GM12864 (cell line): Measurements from ENCODE around the gene ERAP2.

Experiments
- DNase-seq: peaks from one replicate; pipeline ENCODE4 v3.0.0-alpha.2; 2011; ENCODE audit warnings: low read depth
- H3K4me3 ChIP-seq: 2 replicates; pipeline ENCODE4 v1.5.1; 2011; ENCODE audit warnings: mild to moderate bottlenecking, low read depth, low read length, control low read depth
- TF ChIP-seq, protein P1 (sequence below): IDR thresholded peaks from 2 replicates; pipeline ENCODE4 v1.5.1; 2011; ENCODE audit warnings: low read depth, mild to moderate bottlenecking, moderate library complexity, low read length, control low read depth, inconsistent platforms; ENCODE audit errors: missing control alignments

Gene ERAP2

DNA sequence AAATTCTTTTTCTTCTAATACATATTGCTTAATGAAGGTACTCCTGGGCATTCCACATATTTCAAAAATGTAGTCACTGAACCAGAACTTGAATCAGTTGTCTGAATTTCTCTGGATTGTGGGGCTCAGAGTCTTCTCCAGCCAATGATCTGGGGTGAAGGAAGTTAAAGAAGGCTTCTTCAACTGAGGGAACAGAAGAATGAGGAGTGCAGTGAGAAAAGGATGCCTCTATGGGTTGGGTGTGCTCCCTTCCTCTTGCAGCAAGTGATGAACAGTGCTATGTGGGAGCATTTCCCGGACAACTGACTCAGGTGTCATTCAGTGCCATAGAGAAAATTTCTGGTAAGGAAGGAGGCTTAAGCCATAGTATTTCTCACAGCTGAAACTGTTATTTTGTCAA lies 67.5 kb downstream of the ERAP2 start:
- DNase-seq, result no peak
- TF ChIP-seq, protein P1, sequence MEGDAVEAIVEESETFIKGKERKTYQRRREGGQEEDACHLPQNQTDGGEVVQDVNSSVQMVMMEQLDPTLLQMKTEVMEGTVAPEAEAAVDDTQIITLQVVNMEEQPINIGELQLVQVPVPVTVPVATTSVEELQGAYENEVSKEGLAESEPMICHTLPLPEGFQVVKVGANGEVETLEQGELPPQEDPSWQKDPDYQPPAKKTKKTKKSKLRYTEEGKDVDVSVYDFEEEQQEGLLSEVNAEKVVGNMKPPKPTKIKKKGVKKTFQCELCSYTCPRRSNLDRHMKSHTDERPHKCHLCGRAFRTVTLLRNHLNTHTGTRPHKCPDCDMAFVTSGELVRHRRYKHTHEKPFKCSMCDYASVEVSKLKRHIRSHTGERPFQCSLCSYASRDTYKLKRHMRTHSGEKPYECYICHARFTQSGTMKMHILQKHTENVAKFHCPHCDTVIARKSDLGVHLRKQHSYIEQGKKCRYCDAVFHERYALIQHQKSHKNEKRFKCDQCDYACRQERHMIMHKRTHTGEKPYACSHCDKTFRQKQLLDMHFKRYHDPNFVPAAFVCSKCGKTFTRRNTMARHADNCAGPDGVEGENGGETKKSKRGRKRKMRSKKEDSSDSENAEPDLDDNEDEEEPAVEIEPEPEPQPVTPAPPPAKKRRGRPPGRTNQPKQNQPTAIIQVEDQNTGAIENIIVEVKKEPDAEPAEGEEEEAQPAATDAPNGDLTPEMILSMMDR, result no peak
- no peak overlapping the region for H3K4me3 ChIP-seq

DNA sequence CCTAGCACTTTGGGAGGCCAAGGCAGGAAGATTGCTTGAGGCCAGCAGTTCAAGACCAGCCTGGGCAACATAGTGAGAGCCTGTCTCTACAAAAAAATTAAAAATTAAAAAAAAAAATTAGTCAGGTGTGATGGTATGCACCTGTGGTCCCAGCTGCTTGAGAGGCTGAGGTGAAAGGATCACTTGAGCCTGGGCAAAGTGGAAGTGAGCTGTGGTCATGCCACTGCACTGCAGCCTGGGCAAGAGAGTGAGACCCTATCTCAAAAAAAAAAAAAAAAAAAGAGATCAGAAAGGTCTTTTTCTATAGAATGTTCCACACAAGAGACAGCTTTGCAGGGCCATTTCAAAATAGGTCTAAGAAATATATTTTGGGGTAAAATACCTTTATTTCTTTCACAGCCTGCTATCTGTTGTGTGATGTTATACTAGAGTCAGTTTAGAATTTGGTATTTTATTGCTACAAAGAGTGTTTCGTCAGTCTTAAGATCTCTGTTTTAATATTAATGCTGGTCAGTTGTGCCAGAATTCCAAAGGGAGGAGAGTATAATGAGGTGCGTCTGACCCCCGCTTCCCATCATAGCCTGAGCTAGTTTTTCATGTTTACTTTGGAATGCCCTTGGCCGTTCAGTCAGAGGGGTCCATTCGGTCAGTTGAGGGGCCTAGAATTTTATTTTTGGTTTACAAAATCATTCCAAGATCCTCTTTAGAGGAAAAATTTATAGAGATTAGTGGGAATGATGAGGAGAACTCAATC lies 69.0 kb downstream of the ERAP2 start:
- TF ChIP-seq, protein P1, result no peak
- DNase-seq, result no peak
- no peak overlapping the region for H3K4me3 ChIP-seq

DNA sequence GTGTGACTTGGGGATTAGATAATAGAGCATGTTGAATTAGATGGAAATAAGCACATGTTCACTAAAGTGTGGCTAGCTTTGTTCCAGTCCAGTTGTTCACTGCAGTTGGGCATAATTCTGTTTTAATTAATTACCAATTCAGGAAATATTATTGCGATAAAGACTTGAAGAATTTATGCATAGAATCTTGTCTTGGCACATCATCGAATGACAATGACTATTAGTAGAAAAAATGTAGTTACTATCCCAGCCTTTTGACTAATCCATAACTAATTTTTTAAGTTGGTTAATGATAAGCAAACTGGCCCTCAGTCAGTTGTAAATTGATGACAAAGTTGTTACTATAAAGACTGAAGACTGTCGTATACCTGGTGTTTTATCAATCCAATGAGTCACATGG lies 70.1 kb downstream of the ERAP2 start:
- no peak for DNase-seq
- TF ChIP-seq, protein P1, result no peak
- no peak overlapping the region for H3K4me3 ChIP-seq

DNA sequence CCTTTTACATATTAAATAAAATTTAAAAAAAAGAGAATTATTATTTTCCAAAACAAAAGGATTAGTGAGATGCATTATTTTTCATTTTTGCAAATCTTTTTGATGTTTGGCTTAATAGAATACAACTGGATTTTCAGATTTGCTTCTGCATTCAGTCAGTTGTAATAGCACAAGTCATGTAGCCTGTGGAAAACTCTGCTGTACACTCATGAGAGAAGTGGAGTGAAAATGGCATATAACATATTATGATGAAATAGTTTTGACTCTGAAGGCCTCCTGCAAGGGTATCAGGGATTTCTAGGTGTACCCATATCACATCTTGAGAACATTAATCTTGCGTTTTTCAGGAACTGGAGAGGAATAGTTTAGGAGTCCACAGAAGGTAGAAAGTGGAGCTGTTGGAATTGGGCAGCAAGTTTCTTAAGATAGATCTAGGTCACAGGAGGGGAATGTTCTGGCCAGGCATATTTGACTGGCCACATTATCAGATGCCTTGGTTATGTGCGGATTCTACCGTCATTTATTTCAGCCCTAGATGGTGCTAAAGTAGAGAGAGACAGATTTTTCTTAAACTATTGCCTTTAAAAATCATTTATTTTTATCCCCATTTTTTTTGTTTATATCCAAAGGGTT lies 75.9 kb downstream of the ERAP2 start:
- no peak for DNase-seq
- TF ChIP-seq, protein P1, result no peak
- H3K4me3 ChIP-seq, result no peak overlapping the region

DNA sequence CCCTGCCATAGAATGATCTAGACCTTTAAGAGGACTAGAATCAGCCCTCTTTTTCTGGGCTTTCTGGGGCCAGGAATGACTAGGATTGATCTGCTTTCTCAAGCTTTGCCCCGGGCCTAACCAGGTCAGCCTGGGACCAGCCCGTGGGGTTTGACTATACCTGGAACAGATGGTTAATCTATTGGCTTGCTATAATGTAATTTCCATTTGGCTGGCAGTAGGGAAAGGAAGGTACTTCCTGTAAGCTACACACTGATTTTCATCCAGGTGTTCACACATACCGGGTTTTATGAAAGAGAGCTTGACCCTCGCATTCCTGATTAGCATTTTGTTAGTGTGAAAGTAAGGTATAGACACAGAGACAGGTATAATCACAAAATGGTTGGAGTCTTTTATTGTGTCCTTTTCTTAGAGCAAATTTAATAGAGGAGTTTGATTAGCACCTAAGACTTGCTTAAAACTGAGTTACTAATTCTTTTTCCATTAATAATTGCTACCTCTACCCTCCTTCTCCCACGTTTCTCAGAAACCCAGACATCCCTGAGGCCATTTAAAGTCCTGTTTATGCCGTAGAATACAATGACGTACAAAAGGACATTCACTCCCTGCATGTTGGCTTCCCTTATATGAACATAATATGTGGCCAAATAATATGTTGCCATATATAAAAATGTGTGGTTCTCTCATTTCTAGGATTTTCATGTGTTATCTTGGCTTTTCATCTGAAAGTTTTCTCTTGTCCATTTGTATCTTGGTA lies 76.9 kb downstream of the ERAP2 start:
- no peak overlapping the region for H3K4me3 ChIP-seq
- no peak for DNase-seq
- TF ChIP-seq, protein P1, result no peak

DNA sequence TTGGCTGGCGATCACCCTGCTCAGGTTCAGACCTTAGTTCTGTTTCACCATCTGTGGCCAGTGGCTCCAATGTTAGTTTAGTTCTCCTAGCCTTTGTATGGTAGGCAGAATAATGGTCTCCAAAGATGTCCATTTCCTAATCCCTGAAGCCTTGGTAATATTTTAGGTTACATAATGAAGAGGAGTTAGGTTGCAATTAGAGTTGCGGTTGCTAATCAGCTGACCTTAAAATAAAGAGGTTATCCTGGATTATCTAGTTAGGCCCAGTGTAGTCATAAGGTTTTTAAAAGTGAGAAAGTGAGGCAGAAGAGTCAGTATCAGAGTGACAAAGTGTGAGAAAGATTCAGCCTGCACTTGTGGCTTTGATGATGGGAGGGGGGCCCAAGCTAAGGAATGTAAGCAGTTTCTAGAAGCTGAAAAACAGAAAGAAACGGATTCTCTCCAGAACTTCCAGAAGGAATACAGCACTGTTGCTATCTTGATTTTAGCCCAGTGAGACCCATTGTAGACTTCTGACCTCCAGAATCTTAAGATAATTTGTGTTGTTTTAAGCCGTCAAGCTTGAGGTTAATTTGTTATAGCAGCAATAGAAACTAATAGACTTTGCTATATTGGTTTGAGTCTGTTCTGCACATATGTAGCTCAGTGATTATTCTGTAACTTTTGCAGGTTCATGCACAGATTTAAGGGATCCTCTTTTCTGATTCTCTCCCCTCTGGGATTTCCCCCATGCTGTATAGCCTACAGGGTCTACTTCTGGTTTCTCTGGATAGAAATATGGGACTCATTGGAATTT lies 81.2 kb downstream of the ERAP2 start:
- TF ChIP-seq, protein P1, result no peak
- peak overlapping the region; percentile 22; the same call in 1 of the 2 replicates for H3K4me3 ChIP-seq
- DNase-seq, result no peak
